ENCODE data around the gene VAMP4.

- TF ChIP-seq, protein P1, sequence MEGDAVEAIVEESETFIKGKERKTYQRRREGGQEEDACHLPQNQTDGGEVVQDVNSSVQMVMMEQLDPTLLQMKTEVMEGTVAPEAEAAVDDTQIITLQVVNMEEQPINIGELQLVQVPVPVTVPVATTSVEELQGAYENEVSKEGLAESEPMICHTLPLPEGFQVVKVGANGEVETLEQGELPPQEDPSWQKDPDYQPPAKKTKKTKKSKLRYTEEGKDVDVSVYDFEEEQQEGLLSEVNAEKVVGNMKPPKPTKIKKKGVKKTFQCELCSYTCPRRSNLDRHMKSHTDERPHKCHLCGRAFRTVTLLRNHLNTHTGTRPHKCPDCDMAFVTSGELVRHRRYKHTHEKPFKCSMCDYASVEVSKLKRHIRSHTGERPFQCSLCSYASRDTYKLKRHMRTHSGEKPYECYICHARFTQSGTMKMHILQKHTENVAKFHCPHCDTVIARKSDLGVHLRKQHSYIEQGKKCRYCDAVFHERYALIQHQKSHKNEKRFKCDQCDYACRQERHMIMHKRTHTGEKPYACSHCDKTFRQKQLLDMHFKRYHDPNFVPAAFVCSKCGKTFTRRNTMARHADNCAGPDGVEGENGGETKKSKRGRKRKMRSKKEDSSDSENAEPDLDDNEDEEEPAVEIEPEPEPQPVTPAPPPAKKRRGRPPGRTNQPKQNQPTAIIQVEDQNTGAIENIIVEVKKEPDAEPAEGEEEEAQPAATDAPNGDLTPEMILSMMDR (IDR thresholded peaks at IDR 0.05 in 8 of 11, conservative IDR thresholded peaks at IDR 0.05 in 3 of 11), result no peak
- no peak for TF ChIP-seq POLR2AphosphoS5 (IDR thresholded peaks at IDR 0.05)
Observed at GRCh38 chr1:171664976-171665375, 76.9 kb downstream of the VAMP4 start.
